Karpas-422 (cell line): ENCODE measurements around the gene LACC1. TPM values are rescaled to one million over a fixed set of nuclear protein-coding genes. Genes with fewer than 3 reads are reported as not detected.

Experiments
- DNase-seq: peaks from one replicate; pipeline ENCODE4 v3.0.0-alpha.2; 2015
- H2AFZ ChIP-seq: fragments of 200-600 bp; sonication (generic); 2 replicates; pipeline ENCODE4 v1.6.1; 2014; ENCODE audit warnings: antibody characterized with exemption, low read length, mixed read lengths
- H3K27ac ChIP-seq: fragments of 200-600 bp; sonication (generic); 2 replicates; pipeline ENCODE4 v1.5.1; 2014; ENCODE audit warnings: mild to moderate bottlenecking, low read length, moderate library complexity
- H3K27me3 ChIP-seq: fragments of 200-600 bp; sonication (generic); 2 replicates; pipeline ENCODE4 v1.6.1; 2014; ENCODE audit warnings: low read length, mixed read lengths
- H3K36me3 ChIP-seq: fragments of 200-600 bp; sonication (generic); 2 replicates; pipeline ENCODE4 v1.6.1; 2014; ENCODE audit warnings: low read length, mixed read lengths; ENCODE audit not compliant: insufficient read depth
- H3K4me1 ChIP-seq: fragments of 200-600 bp; sonication (generic); 2 replicates; pipeline ENCODE4 v1.6.1; 2014; ENCODE audit warnings: mild to moderate bottlenecking, low read length, mixed read lengths
- H3K4me2 ChIP-seq: fragments of 200-600 bp; sonication (generic); 2 replicates; pipeline ENCODE4 v1.6.1; 2014; ENCODE audit warnings: low read length, low read depth, mild to moderate bottlenecking; ENCODE audit not compliant: poor library complexity, severe bottlenecking
- H3K4me3 ChIP-seq: fragments of 200-600 bp; sonication (generic); 2 replicates; pipeline ENCODE4 v1.5.1; 2014; ENCODE audit warnings: mild to moderate bottlenecking, antibody characterized with exemption, low read length, mixed read lengths
- H3K79me2 ChIP-seq: fragments of 200-600 bp; sonication (generic); 2 replicates; pipeline ENCODE4 v1.6.1; 2014; ENCODE audit warnings: mild to moderate bottlenecking, low read length, mixed read lengths
- H3K9ac ChIP-seq: fragments of 200-600 bp; sonication (generic); 2 replicates; pipeline ENCODE4 v1.6.0; 2014; ENCODE audit warnings: low read length
- H3K9me2 ChIP-seq: fragments of 200-600 bp; sonication (generic), shearing (Covaris generic); replicated peaks from 2 replicates; pipeline ENCODE4 v1.6.0; 2014; ENCODE audit warnings: mild to moderate bottlenecking, low read length, moderate library complexity; ENCODE audit not compliant: insufficient read depth
- H3K9me3 ChIP-seq: fragments of 300-700, 200-600 bp; sonication (generic); 2 replicates; pipeline ENCODE4 v1.6.1; 2014; ENCODE audit warnings: low read length, mixed read lengths
- H4K20me1 ChIP-seq: fragments of 200-600 bp; sonication (generic); 2 replicates; pipeline ENCODE4 v1.6.1; 2014; ENCODE audit warnings: mild to moderate bottlenecking, antibody characterized with exemption, low read length, low read depth; ENCODE audit not compliant: insufficient read depth
- total RNA-seq: library from RNA; depleted of rRNA; stranded (reverse); fragments of >200 nt; shearing (Covaris generic); gene quantifications from 2 replicates; pipeline ENCODE4 v1.2.3, GENCODE V29; 2014; ENCODE audit warnings: low replicate concordance

The LACC1 gene
- total RNA-seq, 1 experiment from 2014 or later: 0.34 TPM

GRCh38 chr13:43877766-43878165 lies 1.9 kb upstream of the LACC1 start:
- H3K4me2 ChIP-seq: peak overlapping the region; percentile 92
- no peaks in the 10 kb centered on the region; the same call in 1 of the 2 replicates for H3K27me3 ChIP-seq
- H3K9me2 ChIP-seq: no peaks in the 10 kb centered on the region
- peaks cover 43% of the 10 kb centered on the region for H3K4me1 ChIP-seq
- H3K27ac ChIP-seq: 0 out of 2 replicates have a peak overlapping the region, but pooled peaks have one; percentile 9
- no peaks in the 10 kb centered on the region for H4K20me1 ChIP-seq
- H3K9me3 ChIP-seq: no peaks in the 10 kb centered on the region
- no peaks in the 10 kb centered on the region for H3K36me3 ChIP-seq
- no peak for DNase-seq
- H3K4me3 ChIP-seq: 0 out of 2 replicates have a peak overlapping the region, but pooled peaks have one; percentile 76
- no peak overlapping the region for H3K9ac ChIP-seq
- H2AFZ ChIP-seq: no peak overlapping the region
- no peaks in the 10 kb centered on the region for H3K79me2 ChIP-seq

- Histone ChIP-seq H3K4me3 (peak within 1 kb of the TSS; percentile 76), H3K36me3 (no peaks in the 10 kb centered on the region), H2AFZ (peak within 1 kb of the TSS; percentile 87), H3K27me3 (no peaks in the 10 kb centered on the region; the same call in 1 of the 2 replicates), H3K4me1 (peaks cover 43% of the 10 kb centered on the region), H3K4me2 (peak within 1 kb of the TSS; percentile 92), H3K9me3 (no peaks in the 10 kb centered on the region), H3K9me2 (no peaks in the 10 kb centered on the region), H4K20me1 (no peaks in the 10 kb centered on the region), H3K27ac (no peak within 1 kb of the TSS), H3K79me2 (no peaks in the 10 kb centered on the region), H3K9ac (peak within 1 kb of the TSS; percentile 76)
- peak; percentile 80 for DNase-seq
Observed at GRCh38 chr13:43878892-43879754, 581 bp upstream of the LACC1 start, which contains the start of gene CCDC122. Gene CCDC122 (minus strand): TSS chr13:43879740. CDS start chr13:43869376, 10,364 bp downstream.

- no peaks in the 10 kb centered on the region for H4K20me1 ChIP-seq
- H2AFZ ChIP-seq: peak overlapping the region; percentile 87; the same call in 1 of the 2 replicates
- no peaks in the 10 kb centered on the region for H3K36me3 ChIP-seq
- no peak for DNase-seq
- no peaks in the 10 kb centered on the region for H3K79me2 ChIP-seq
- H3K9me2 ChIP-seq: no peaks in the 10 kb centered on the region
- H3K4me1 ChIP-seq: peaks cover 40% of the 10 kb centered on the region
- H3K4me3 ChIP-seq: peak overlapping the region; percentile 76
- peak overlapping the region; percentile 92 for H3K4me2 ChIP-seq
- no peaks in the 10 kb centered on the region; the same call in 1 of the 2 replicates for H3K27me3 ChIP-seq
- no peak overlapping the region for H3K27ac ChIP-seq
- H3K9me3 ChIP-seq: no peaks in the 10 kb centered on the region
- H3K9ac ChIP-seq: peak overlapping the region; percentile 76
Observed at GRCh38 chr13:43880214-43880855, 631 bp downstream of the LACC1 start.

GRCh38 chr13:43880926-43881325 lies 1.2 kb downstream of the LACC1 start:
- Histone ChIP-seq H3K4me2 (no peak overlapping the region), H3K36me3 (no peaks in the 10 kb centered on the region), H3K9me2 (no peaks in the 10 kb centered on the region), H2AFZ (no peak overlapping the region), H3K4me1 (peaks cover 37% of the 10 kb centered on the region), H4K20me1 (no peaks in the 10 kb centered on the region), H3K9ac (no peak overlapping the region), H3K27me3 (no peaks in the 10 kb centered on the region; the same call in 1 of the 2 replicates), H3K4me3 (no peak overlapping the region), H3K27ac (no peak overlapping the region), H3K9me3 (no peaks in the 10 kb centered on the region), H3K79me2 (no peaks in the 10 kb centered on the region)
- DNase-seq: no peak

- Histone ChIP-seq H3K36me3 (no peaks in the 10 kb centered on the region), H3K4me1 (peaks cover 37% of the 10 kb centered on the region), H3K9me2 (no peaks in the 10 kb centered on the region), H3K9me3 (no peaks in the 10 kb centered on the region), H3K27ac (no peak overlapping the region), H2AFZ (no peak overlapping the region), H3K9ac (no peak overlapping the region), H3K27me3 (no peaks in the 10 kb centered on the region; the same call in 1 of the 2 replicates), H3K79me2 (no peaks in the 10 kb centered on the region), H4K20me1 (no peaks in the 10 kb centered on the region), H3K4me2 (no peak overlapping the region), H3K4me3 (no peak overlapping the region)
- DNase-seq: no peak
Observed at GRCh38 chr13:43881580-43881979, 1.9 kb downstream of the LACC1 start.

GRCh38 chr13:43883631-43884030 lies 3.9 kb downstream of the LACC1 start:
- no peaks in the 10 kb centered on the region for H3K36me3 ChIP-seq
- DNase-seq: no peak

GRCh38 chr13:43884222-43884621 lies 4.5 kb downstream of the LACC1 start:
- no peaks in the 10 kb centered on the region for H3K36me3 ChIP-seq
- H3K9ac ChIP-seq: no peak overlapping the region
- no peak for DNase-seq
- no peaks in the 10 kb centered on the region for H3K27me3 ChIP-seq
- no peaks in the 10 kb centered on the region for H3K9me2 ChIP-seq
- peaks cover 14% of the 10 kb centered on the region for H3K4me1 ChIP-seq
- no peak overlapping the region for H3K27ac ChIP-seq
- H3K4me3 ChIP-seq: no peak overlapping the region
- H3K4me2 ChIP-seq: no peak overlapping the region
- H4K20me1 ChIP-seq: no peaks in the 10 kb centered on the region
- no peaks in the 10 kb centered on the region for H3K79me2 ChIP-seq
- H3K9me3 ChIP-seq: no peaks in the 10 kb centered on the region
- H2AFZ ChIP-seq: no peak overlapping the region

More at GRCh38 chr13:43883631-43884030, 3.9 kb downstream of the LACC1 start:
- no peak overlapping the region for H3K9ac ChIP-seq
- H3K27me3 ChIP-seq: no peaks in the 10 kb centered on the region; the same call in 1 of the 2 replicates
- H3K27ac ChIP-seq: no peak overlapping the region
- H3K9me2 ChIP-seq: no peaks in the 10 kb centered on the region
- H3K9me3 ChIP-seq: no peaks in the 10 kb centered on the region
- H3K4me2 ChIP-seq: no peak overlapping the region
- no peak overlapping the region for H3K4me3 ChIP-seq
- H3K4me1 ChIP-seq: peaks cover 19% of the 10 kb centered on the region
- no peaks in the 10 kb centered on the region for H3K79me2 ChIP-seq
- no peaks in the 10 kb centered on the region for H4K20me1 ChIP-seq
- no peak overlapping the region for H2AFZ ChIP-seq

- no peak overlapping the region for H3K4me3 ChIP-seq
- DNase-seq: no peak
Observed at GRCh38 chr13:43894438-43894837, 14.7 kb downstream of the LACC1 start.

More at GRCh38 chr13:43894438-43894837, 14.7 kb downstream of the LACC1 start:
- H3K36me3 ChIP-seq: no peaks in the 10 kb centered on the region
- no peaks in the 10 kb centered on the region for H3K9me2 ChIP-seq
- no peaks in the 10 kb centered on the region for H3K27me3 ChIP-seq
- no peak overlapping the region for H3K27ac ChIP-seq
- no peak overlapping the region for H2AFZ ChIP-seq
- H3K9ac ChIP-seq: no peak overlapping the region
- no peaks in the 10 kb centered on the region for H4K20me1 ChIP-seq
- H3K4me1 ChIP-seq: no peaks in the 10 kb centered on the region
- no peaks in the 10 kb centered on the region for H3K9me3 ChIP-seq
- H3K79me2 ChIP-seq: no peaks in the 10 kb centered on the region
- no peak overlapping the region for H3K4me2 ChIP-seq
